Bronchial epithelial cell (primary cell): Measurements from ENCODE around the gene ZP2. TPM values are rescaled to one million over a fixed set of nuclear protein-coding genes. Genes with fewer than 3 reads are reported as not detected.
A peak's percentile ranks its signal among the peaks of the same experiment; 100 is the strongest.
"Not testable (repeated sequence)": the region's sequence is repeated elsewhere in the genome, so short reads cannot be mapped to it uniquely, and the experiment has no call there.

Experiments
- DNase-seq: peaks from one replicate; pipeline ENCODE4 v3.0.0-alpha.2; 2010; ENCODE audit warnings: low read depth
- FAIRE-seq: peaks from 2 replicates; lab custom pipeline; 2011; peaks lifted over from hg19 to GRCh38; lab: Jason Lieb, UNC
- H3K27me3 ChIP-seq: 2 replicates; pipeline ENCODE4 v1.5.1; 2011; ENCODE audit warnings: low read length; ENCODE audit not compliant: control insufficient read depth, insufficient read depth
- H3K36me3 ChIP-seq: 2 replicates; pipeline ENCODE4 v1.5.1; 2011; ENCODE audit warnings: low read length; ENCODE audit not compliant: control insufficient read depth, insufficient read depth
- H3K4me3 ChIP-seq: 2 replicates; pipeline ENCODE4 v1.5.1; 2011; ENCODE audit warnings: mild to moderate bottlenecking, low read depth, low read length, control low read depth
- total RNA-seq: library from RNA; depleted of rRNA; stranded (reverse); fragments of >200 nt; gene quantifications from 2 replicates; pipeline ENCODE4 v1.2.1, GENCODE V29; 2014
- TF ChIP-seq, protein P1 (sequence below): IDR thresholded peaks from 2 replicates; pipeline ENCODE4 v1.5.1; 2011; ENCODE audit warnings: mild to moderate bottlenecking, moderate library complexity, low read length, control low read depth, inconsistent platforms; ENCODE audit not compliant: insufficient read depth, severe bottlenecking

Gene ZP2
- total RNA-seq, 1 donor from 2014 or later = not detected

DNA sequence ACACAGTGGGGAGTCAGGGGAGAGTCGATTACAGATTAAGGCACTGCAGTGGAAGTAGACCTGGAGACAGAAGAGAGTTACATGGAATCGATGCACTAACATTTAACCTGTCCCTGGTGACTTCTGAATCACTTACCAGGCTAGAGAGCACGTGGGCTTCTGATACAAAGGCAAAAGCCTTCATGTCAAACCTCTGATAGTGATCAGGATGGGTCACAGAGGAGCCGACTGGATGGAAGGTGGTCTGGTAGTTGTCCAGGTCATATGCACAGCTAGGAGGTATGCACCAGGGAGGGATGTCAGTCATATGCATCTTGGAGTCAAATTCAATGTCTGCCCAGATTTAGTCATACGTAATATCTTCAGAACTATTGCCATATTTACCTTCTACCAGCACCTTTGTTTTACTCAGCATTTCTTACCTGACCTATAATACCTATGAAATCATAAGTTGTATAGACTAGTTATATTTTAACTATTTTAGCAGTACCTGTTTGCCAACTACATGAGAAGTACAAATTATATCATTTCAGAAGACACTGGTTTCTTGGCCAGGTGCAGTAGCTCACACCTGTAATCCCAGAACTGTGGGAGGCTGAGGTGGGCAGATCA is 11.7 kb downstream of the ZP2 start:
- DNase-seq (no peak), FAIRE-seq (no peak)

DNA sequence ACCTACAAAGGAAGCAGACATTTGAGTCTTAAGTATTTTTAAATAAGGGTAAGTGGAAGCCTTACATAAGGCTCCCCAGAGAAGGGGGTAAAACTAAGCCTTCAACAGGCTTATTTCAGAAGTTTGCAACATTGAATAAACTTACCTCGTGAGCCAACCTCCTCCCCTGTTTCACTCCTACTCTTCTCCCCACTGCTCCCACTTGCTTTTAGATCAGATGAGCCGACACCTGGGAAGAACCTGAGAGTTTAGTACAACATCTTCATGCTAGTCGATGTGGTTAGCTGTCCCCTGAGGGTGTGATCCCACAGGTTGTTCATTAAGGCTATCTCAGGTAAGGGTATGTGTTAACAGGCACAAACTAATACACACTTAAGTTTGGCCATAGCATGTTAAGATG is 13.8 kb downstream of the ZP2 start:
- H3K27me3 ChIP-seq = no peaks in the 10 kb centered on the region
- no peak overlapping the region for H3K4me3 ChIP-seq
- no peak for FAIRE-seq
- H3K36me3 ChIP-seq = no peaks in the 10 kb centered on the region
- DNase-seq = no peak
- TF ChIP-seq, protein P1, sequence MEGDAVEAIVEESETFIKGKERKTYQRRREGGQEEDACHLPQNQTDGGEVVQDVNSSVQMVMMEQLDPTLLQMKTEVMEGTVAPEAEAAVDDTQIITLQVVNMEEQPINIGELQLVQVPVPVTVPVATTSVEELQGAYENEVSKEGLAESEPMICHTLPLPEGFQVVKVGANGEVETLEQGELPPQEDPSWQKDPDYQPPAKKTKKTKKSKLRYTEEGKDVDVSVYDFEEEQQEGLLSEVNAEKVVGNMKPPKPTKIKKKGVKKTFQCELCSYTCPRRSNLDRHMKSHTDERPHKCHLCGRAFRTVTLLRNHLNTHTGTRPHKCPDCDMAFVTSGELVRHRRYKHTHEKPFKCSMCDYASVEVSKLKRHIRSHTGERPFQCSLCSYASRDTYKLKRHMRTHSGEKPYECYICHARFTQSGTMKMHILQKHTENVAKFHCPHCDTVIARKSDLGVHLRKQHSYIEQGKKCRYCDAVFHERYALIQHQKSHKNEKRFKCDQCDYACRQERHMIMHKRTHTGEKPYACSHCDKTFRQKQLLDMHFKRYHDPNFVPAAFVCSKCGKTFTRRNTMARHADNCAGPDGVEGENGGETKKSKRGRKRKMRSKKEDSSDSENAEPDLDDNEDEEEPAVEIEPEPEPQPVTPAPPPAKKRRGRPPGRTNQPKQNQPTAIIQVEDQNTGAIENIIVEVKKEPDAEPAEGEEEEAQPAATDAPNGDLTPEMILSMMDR = no peak

More for the DNA sequence above, 11.7 kb downstream of the ZP2 start:
- H3K27me3 ChIP-seq = peaks cover 1% of the 10 kb centered on the region
- no peaks in the 10 kb centered on the region for H3K36me3 ChIP-seq
- no peak overlapping the region for H3K4me3 ChIP-seq
- TF ChIP-seq, protein P1 = no peak

DNA sequence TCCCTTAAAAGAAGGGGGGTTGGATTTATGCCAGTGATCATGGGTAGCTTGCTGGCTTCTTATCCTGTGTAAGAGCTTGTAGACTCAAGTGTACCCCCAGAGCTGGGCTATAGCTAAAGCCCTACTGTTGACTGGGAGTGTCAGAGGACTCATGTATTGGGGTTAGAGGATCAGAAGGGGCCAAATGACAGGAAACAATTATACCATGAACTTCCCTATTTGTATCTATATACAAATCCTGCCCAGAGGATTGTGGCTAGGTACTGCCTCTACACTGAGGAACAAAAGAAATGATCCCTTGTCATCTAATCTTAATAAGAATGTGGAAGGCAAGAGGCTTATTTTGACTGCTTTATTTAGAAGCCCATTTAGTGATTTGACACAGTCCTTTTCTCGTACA is 14.3 kb downstream of the ZP2 start:
- no peak for FAIRE-seq
- no peak overlapping the region for H3K4me3 ChIP-seq
- H3K36me3 ChIP-seq = no peaks in the 10 kb centered on the region
- TF ChIP-seq, protein P1 = no peak
- no peaks in the 10 kb centered on the region for H3K27me3 ChIP-seq
- no peak for DNase-seq

DNA sequence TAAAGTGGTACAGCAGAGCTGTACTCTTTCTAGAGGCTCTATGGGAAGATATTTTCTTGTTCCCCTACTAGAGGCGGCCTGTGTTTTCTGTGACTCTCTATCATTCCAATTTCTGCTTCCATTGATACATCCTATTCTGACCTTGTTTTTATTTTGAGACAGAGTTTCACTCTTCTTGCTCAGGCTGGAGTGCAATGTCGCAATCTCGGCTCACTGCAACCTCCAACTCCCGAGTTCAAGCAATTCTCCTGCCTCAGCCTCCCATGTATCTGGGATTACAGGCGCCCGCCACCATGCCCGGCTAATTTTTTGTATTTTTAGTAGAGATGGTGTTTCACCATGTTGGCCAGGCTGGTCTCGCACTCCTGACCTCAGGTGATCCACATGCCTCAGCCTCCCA is 16.0 kb downstream of the ZP2 start:
- not testable (repeated sequence) for H3K36me3 ChIP-seq, DNase-seq, H3K27me3 ChIP-seq, FAIRE-seq, H3K4me3 ChIP-seq

DNA sequence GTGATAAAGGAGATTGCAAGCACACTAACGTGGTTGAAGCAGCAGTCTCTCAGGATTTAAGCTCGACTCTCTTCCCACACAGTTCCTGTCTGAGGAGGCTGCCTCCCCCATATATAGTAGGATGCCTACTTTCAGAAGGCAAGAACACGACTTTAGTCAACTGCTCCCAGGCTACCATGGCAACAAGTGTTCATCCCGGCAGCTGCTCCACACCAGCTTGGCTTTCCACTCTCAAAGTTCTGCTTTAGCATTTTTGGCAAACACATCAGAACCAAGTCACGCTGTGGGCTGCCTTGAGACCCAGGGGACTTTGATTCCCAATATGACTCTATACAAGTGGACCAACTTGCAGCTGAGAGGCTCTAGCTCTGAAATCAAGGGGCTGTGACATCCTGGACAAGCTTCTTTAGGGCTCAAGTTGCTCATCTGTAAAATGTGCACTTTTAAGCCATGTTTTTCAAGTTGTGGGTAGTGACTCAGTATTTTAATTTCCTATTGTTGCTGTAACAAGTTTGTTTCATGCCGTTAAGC is 16.5 kb downstream of the ZP2 start:
- H3K27me3 ChIP-seq = no peaks in the 10 kb centered on the region
- no peaks in the 10 kb centered on the region for H3K36me3 ChIP-seq
- no peak overlapping the region for H3K4me3 ChIP-seq
- peak; percentile 13 for DNase-seq
- TF ChIP-seq, protein P1 = no peak
- FAIRE-seq = no peak

DNA sequence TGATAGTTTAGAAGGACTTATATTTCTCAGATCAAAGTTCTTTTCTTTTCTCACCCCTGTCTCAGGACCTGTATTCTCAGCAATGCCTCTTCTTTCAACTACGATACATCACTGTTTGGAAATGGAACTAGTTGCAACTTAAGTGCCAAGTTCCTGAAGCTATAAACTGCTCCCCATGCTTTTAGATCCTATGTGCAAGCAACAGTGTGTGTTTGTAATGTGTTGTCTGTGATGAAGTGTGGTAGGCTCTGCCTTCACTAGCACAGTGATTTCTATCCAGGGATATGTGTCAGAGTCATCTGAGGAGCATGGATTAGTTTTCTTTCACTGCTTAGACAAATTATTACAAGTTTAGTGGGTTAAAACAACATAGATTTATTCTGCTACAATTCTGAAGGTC is 18.4 kb downstream of the ZP2 start:
- no peak for DNase-seq
- no peak for FAIRE-seq
- Histone ChIP-seq H3K27me3 (no peaks in the 10 kb centered on the region), H3K4me3 (no peak overlapping the region), H3K36me3 (no peaks in the 10 kb centered on the region)
- TF ChIP-seq, protein P1 = no peak
